Keratinocyte (primary cell): ENCODE results near the gene TMEM9. TPM values are rescaled to one million over a fixed set of nuclear protein-coding genes. Genes with fewer than 3 reads are reported as not detected.

Source experiments
- DNase-seq: peaks from one replicate; pipeline ENCODE4 v3.0.0-alpha.2; 2011; ENCODE audit warnings: low read depth, missing footprints, low spot score
- FAIRE-seq: peaks from 2 replicates; lab custom pipeline; 2011; peaks lifted over from hg19 to GRCh38; lab: Jason Lieb, UNC
- H2AFZ ChIP-seq: 2 replicates; pipeline ENCODE4 v1.6.0; 2012; ENCODE audit warnings: low read length, control low read depth, inconsistent platforms; ENCODE audit not compliant: control insufficient read depth
- H3K27ac ChIP-seq: 2 replicates; pipeline ENCODE4 v1.5.1; 2011; ENCODE audit warnings: low read length; ENCODE audit not compliant: control insufficient read depth, insufficient read depth
- H3K27me3 ChIP-seq: 3 replicates; pipeline ENCODE4 v1.6.0; 2011; ENCODE audit warnings: low read length; ENCODE audit not compliant: control insufficient read depth, insufficient read depth; ENCODE audit errors: extremely low read depth
- H3K36me3 ChIP-seq, 2 experiments: 2 replicates in 1 of 2; 3 replicates in 1 of 2; pipeline ENCODE4 v1.5.1; 2011; ENCODE audit warnings: low read length in 2 of 2, mild to moderate bottlenecking in 1 of 2; ENCODE audit not compliant: control insufficient read depth in 2 of 2, insufficient read depth in 2 of 2; ENCODE audit errors: extremely low read depth in 1 of 2
- H3K4me1 ChIP-seq: 3 replicates; pipeline ENCODE4 v1.5.1; 2011; ENCODE audit warnings: low read length; ENCODE audit not compliant: control insufficient read depth, insufficient read depth; ENCODE audit errors: extremely low read depth
- H3K4me2 ChIP-seq: 3 replicates; pipeline ENCODE4 v1.6.0; 2011; ENCODE audit warnings: low read depth, low read length; ENCODE audit not compliant: control insufficient read depth, insufficient read depth; ENCODE audit errors: extremely low read depth
- H3K4me3 ChIP-seq, 3 experiments: fragments of 200-600 bp in 1 of 3; sonication (generic) in 1 of 3; 2 replicates in 2 of 3; 3 replicates in 1 of 3; pipeline ENCODE4 v1.5.1; 2011 to 2016; ENCODE audit warnings: low read length in 3 of 3, mild to moderate bottlenecking in 3 of 3, control low read depth in 2 of 3, inconsistent platforms in 1 of 3, low read depth in 1 of 3, mixed read lengths in 1 of 3, mixed run types in 1 of 3, moderate library complexity in 1 of 3; ENCODE audit not compliant: control insufficient read depth in 2 of 3, insufficient read depth in 2 of 3; ENCODE audit errors: extremely low read depth in 1 of 3
- H3K79me2 ChIP-seq: 2 replicates; pipeline ENCODE4 v1.6.0; 2012; ENCODE audit warnings: low read length; ENCODE audit not compliant: control insufficient read depth, insufficient read depth
- H3K9ac ChIP-seq: 3 replicates; pipeline ENCODE4 v1.6.0; 2011; ENCODE audit warnings: low read length; ENCODE audit not compliant: control insufficient read depth, insufficient read depth; ENCODE audit errors: extremely low read depth
- H3K9me1 ChIP-seq: 3 replicates; pipeline ENCODE4 v1.6.0; 2011; ENCODE audit warnings: low read length; ENCODE audit not compliant: control insufficient read depth, insufficient read depth; ENCODE audit errors: extremely low read depth
- H3K9me3 ChIP-seq: 2 replicates; pipeline ENCODE4 v1.5.1; 2012; ENCODE audit warnings: low read depth, low read length; ENCODE audit not compliant: control insufficient read depth
- H4K20me1 ChIP-seq: 3 replicates; pipeline ENCODE4 v1.6.0; 2011; ENCODE audit warnings: low read length; ENCODE audit not compliant: control insufficient read depth, insufficient read depth; ENCODE audit errors: extremely low read depth
- CTCF ChIP-seq, 3 experiments: IDR thresholded peaks in 1 of 3; conservative IDR thresholded peaks in 1 of 3; optimal IDR thresholded peaks in 1 of 3; 2 replicates in 2 of 3; 3 replicates in 1 of 3; pipeline versions ENCODE3 to v1.5.1; 2011; ENCODE audit warnings: low read length in 3 of 3, mild to moderate bottlenecking in 3 of 3, moderate library complexity in 2 of 3, control low read depth in 1 of 3, inconsistent platforms in 1 of 3; ENCODE audit not compliant: insufficient read depth in 2 of 3; ENCODE audit errors: extremely low read depth in 1 of 3
- EZH2 ChIP-seq: IDR thresholded peaks from one replicate; pipeline ENCODE4 v1.6.1; 2012; ENCODE audit warnings: inconsistent platforms, mild to moderate bottlenecking, low read length, moderate library complexity
- dilution Hi-C: fragments of 300-500 bp; cut with MboI; formaldehyde crosslinking; loops from one replicate; pipeline ENCODE4 v1.7.0; 2020; ENCODE audit warnings: low sequenced_read_pairs; ENCODE audit not compliant: extremely low pct_ligation_motif_present
- polyA plus RNA-seq, 5 experiments: library from polyadenylated mRNA; depleted of rRNA in 3 of 5; stranded (reverse) in 3 of 5; stranded (forward) in 1 of 5; unstranded in 1 of 5; fragments of >200 nt; gene quantifications; 1 replicate in 1 of 5; 2 replicates in 3 of 5; 3 replicates in 1 of 5; pipeline versions ENCODE4 v1.2.1 to v1.2.3, GENCODE V29; 2011 to 2012; ENCODE audit warnings: missing spikeins in 2 of 5, low read depth in 1 of 5, low replicate concordance in 1 of 5

TMEM9 gene
- polyA plus RNA-seq, 1 donor (not counting 4 experiments of a cell fraction or from before 2014, with no cell fraction given): 56.0 TPM

GRCh38 chr1:201191653-201192260, 37.5 kb upstream of the TMEM9 start:
- Histone ChIP-seq H4K20me1 (no peaks in the 10 kb centered on the region), H3K9ac (no peak overlapping the region), H3K4me1 (peaks cover 20% of the 10 kb centered on the region), H3K36me3 (no peaks in the 10 kb centered on the region), H3K79me2 (no peaks in the 10 kb centered on the region), H3K9me1 (no peaks in the 10 kb centered on the region), H2AFZ (no peak overlapping the region), H3K4me2 (no peak overlapping the region), H3K27ac (no peak overlapping the region), H3K9me3 (no peaks in the 10 kb centered on the region), H3K27me3 (peaks cover 10% of the 10 kb centered on the region), H3K4me3 (no peak overlapping the region)
- DNase-seq: peak; percentile 75
- peak; percentile 93 for FAIRE-seq
- no peak for TF ChIP-seq CTCF (optimal IDR thresholded peaks at IDR 0.05 in 1 of 3, IDR thresholded peaks at IDR 0.05 in 1 of 3, conservative IDR thresholded peaks at IDR 0.05 in 1 of 3; ENCODE audit: extremely low read depth in 1 of 3, insufficient read depth in 2 of 3, low read length in 3 of 3)
- dilution Hi-C loops: no loop called here

- FAIRE-seq: no peak
- H3K36me3 ChIP-seq: no peaks in the 10 kb centered on the region
- H3K9me3 ChIP-seq: no peaks in the 10 kb centered on the region
- H3K27ac ChIP-seq: no peak within 1 kb of the TSS
- H3K9ac ChIP-seq: no peak within 1 kb of the TSS
- H2AFZ ChIP-seq: no peak within 1 kb of the TSS
- no peak within 1 kb of the TSS for H3K4me2 ChIP-seq
- no peak within 1 kb of the TSS for H3K4me3 ChIP-seq
- H3K9me1 ChIP-seq: no peaks in the 10 kb centered on the region
- no peaks in the 10 kb centered on the region for H4K20me1 ChIP-seq
- H3K27me3 ChIP-seq: peaks cover 11% of the 10 kb centered on the region
- peaks cover 16% of the 10 kb centered on the region for H3K4me1 ChIP-seq
- dilution Hi-C loops: no loop called here
- H3K79me2 ChIP-seq: no peaks in the 10 kb centered on the region
- no peak for TF ChIP-seq CTCF (optimal IDR thresholded peaks at IDR 0.05 in 1 of 3, IDR thresholded peaks at IDR 0.05 in 1 of 3, conservative IDR thresholded peaks at IDR 0.05 in 1 of 3; ENCODE audit: extremely low read depth in 1 of 3, insufficient read depth in 2 of 3, low read length in 3 of 3)
- no peak for TF ChIP-seq EZH2
- DNase-seq: no peak
Measured at GRCh38 chr1:201190624-201191051, 36.4 kb upstream of the TMEM9 start, which contains the start of gene IGFN1. Gene IGFN1, plus strand, starts transcription at chr1:201190824. Its CDS starts 2,470 bp downstream, at chr1:201193294.
